Right lobe of liver (tissue), 4 donors: ENCODE results near the gene DUSP6.

Source experiments
- POLR2A ChIP-seq: fragments of 450-650 bp; IDR thresholded peaks from one replicate; pipeline ENCODE4 v1.6.1; 2017; ENCODE audit warnings: antibody characterized with exemption, mild to moderate bottlenecking
- TF ChIP-seq, protein P1 (sequence below), 4 donors: fragments of 200-600 bp in 3 of 4; fragments of 450-650 bp in 1 of 4; IDR thresholded peaks; one replicate each; pipeline versions ENCODE4 v1.5.1 to v1.8.0; 2016 to 2022; ENCODE audit warnings: antibody characterized with exemption in 4 of 4, mild to moderate bottlenecking in 2 of 4
- donor health status: DM: no; HTN: no; CAD: no.
- donor health status: DM: no; HTN: no; CAD: no.
- donor health status: DM: no; HTN: yes; CAD: no.

DNA sequence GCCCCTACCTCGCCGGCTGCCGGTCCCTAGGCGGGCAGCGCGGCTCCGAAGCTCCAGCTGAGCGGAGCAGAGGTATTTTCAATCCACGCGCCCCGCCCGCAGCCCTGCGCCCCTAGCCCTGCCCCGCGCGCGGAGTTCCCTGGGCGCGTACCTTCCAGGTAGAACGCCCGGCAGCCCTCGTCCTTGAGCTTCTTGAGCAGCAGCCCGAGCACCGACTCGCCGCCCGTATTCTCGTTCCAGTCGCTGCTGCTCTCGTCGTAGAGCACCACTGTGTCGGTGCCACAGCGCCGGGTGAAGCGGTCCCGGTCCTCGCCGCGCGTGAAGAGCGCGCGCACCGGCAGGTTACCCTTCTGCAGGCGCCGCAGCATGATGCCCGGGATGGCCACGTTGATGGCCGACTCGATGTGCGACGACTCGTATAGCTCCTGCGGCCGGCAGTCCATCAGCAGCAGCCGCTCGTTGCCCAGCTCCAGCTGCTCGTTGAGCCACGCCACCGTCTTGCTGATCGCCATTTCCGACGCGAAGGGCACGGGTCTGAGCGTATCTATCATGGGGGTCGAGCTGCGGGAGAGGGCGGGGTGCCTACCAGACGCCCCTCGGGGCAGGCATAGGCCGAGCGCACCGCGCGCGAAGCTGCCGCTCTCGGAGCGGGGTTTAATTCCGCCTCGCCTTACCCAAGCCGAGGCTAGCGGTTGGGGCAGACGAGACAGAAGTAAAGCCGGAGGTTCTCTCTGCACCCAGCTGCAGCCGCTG, 636 bp downstream of the DUSP6 start:
- TF ChIP-seq, protein P1, sequence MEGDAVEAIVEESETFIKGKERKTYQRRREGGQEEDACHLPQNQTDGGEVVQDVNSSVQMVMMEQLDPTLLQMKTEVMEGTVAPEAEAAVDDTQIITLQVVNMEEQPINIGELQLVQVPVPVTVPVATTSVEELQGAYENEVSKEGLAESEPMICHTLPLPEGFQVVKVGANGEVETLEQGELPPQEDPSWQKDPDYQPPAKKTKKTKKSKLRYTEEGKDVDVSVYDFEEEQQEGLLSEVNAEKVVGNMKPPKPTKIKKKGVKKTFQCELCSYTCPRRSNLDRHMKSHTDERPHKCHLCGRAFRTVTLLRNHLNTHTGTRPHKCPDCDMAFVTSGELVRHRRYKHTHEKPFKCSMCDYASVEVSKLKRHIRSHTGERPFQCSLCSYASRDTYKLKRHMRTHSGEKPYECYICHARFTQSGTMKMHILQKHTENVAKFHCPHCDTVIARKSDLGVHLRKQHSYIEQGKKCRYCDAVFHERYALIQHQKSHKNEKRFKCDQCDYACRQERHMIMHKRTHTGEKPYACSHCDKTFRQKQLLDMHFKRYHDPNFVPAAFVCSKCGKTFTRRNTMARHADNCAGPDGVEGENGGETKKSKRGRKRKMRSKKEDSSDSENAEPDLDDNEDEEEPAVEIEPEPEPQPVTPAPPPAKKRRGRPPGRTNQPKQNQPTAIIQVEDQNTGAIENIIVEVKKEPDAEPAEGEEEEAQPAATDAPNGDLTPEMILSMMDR (IDR thresholded peaks at IDR 0.05) = no peak
- TF ChIP-seq POLR2A = no peak
